Heart left ventricle (tissue), 16 donors: ENCODE results near the gene CCDC154. TPM values are rescaled to one million over a fixed set of nuclear protein-coding genes. Genes with fewer than 3 reads are reported as not detected.
"Not testable (repeated sequence)": the region's sequence is repeated elsewhere in the genome, so short reads cannot be mapped to it uniquely, and the experiment has no call there.

ENCODE experiments used
- ATAC-seq, 4 donors: fragments of 200-7000 bp; cut with Tn5 transposase; one replicate each; pipeline ENCODE4 v1.9.1; 2020 to 2022; ENCODE audit warnings: moderate library complexity in 4 of 4, mild to moderate bottlenecking in 3 of 4, moderate number of reproducible peaks in 1 of 4
- DNase-seq, 5 donors: peaks; one replicate each; pipeline ENCODE4 v3.0.0-alpha.2; 2020
- H3K27ac ChIP-seq, 12 donors: fragments of 200-600 bp; sonication (generic) in 4 of 12; one replicate each; pipeline versions ENCODE4 v1.5.0 to v1.8.0; 2016 to 2022; ENCODE audit warnings: mild to moderate bottlenecking in 2 of 12
- H3K27me3 ChIP-seq, 9 donors: fragments of 200-600 bp; sonication (generic) in 2 of 9; one replicate each; pipeline versions ENCODE4 v1.5.1 to v1.8.0; 2016 to 2022; ENCODE audit warnings: mild to moderate bottlenecking in 3 of 9
- H3K36me3 ChIP-seq, 9 donors: fragments of 200-600 bp; sonication (generic) in 2 of 9; one replicate each; pipeline versions ENCODE4 v1.5.0 to v1.8.0; 2018 to 2022; ENCODE audit warnings: mild to moderate bottlenecking in 2 of 9
- H3K4me1 ChIP-seq, 12 donors: fragments of 200-600 bp; sonication (generic) in 4 of 12; one replicate each; pipeline versions ENCODE4 v1.5.0 to v1.8.0; 2016 to 2022; ENCODE audit warnings: mild to moderate bottlenecking in 3 of 12
- H3K4me3 ChIP-seq, 12 donors: fragments of 200-600 bp; sonication (generic) in 4 of 12; one replicate each; pipeline versions ENCODE4 v1.5.0 to v1.8.0; 2017 to 2022; ENCODE audit warnings: mild to moderate bottlenecking in 9 of 12, moderate library complexity in 4 of 12
- H3K9me3 ChIP-seq, 12 donors: fragments of 200-600 bp; sonication (generic) in 4 of 12; one replicate each; pipeline versions ENCODE4 v1.5.0 to v1.8.0; 2016 to 2022; ENCODE audit warnings: mild to moderate bottlenecking in 1 of 12
- POLR2A ChIP-seq, 2 donors: fragments of 450-650 bp; IDR thresholded peaks; one replicate each; pipeline ENCODE4 v1.6.1; 2017; ENCODE audit warnings: antibody characterized with exemption in 2 of 2, mild to moderate bottlenecking in 2 of 2, moderate library complexity in 2 of 2
- WGBS, 4 donors: extraction: QIAGEN DNeasy Blood & Tissue Kit in 2 of 4; methylation state at CpG; one replicate each; pipeline versions ENCODE4 v1.1.5 to v1.1.7; 2013 to 2018; 5-methylcytosine and 5-hydroxymethylcytosine counted together
- intact Hi-C, 10 donors: fragments of 100-400 bp; cut with DNase I; formaldehyde crosslinking; loops; one replicate each; pipeline versions ENCODE4 v1.11.1 to v1.14.2; 2022
- polyA plus RNA-seq, 2 donors: library from polyadenylated mRNA; stranded (reverse); fragments of 200-250 nt; gene quantifications; one replicate each; pipeline ENCODE4 v1.2.3, GENCODE V29; 2013
- total RNA-seq, 9 donors: library from RNA; depleted of rRNA in 2 of 9; stranded (reverse); fragments of >200 nt in 2 of 9; fragmentation: NEBNext Ultra II Directional in 3 of 9; extraction: Animal tissue kit (Norgen Biotek cat#: 25700) in 3 of 9; gene quantifications; one replicate each; pipeline versions ENCODE4 v1.1.0 to v1.2.4, GENCODE V29; 2016 to 2023
- TF ChIP-seq, protein P1 (sequence below), 12 donors: fragments of 200-600 bp; sonication (generic) in 4 of 12; IDR thresholded peaks; one replicate each; pipeline versions ENCODE4 v1.5.0 to v1.8.0; 2018 to 2022; ENCODE audit warnings: antibody characterized with exemption in 12 of 12, mild to moderate bottlenecking in 5 of 12
- donor health status: ischemic (EF 13 %, LVEDD 7.1; RV severe dilation, severe dysfunction).
- donor health status: healthy with polysubstance abuse.
- donor health status: DM: no; HTN: yes; CAD: no.
- donor health status: DM: no; HTN: no; CAD: no.
- donor health status: ischemic (EF 25% LVEDD 6.9; RV normal size, moderate dysfunction).
- donor health status: ischemic (EF 25% LVEDD 5.7; RV mildly dilated, moderate dysfunction).
- donor health status: healthy.
- donor health status: DM: yes; HTN: yes; CAD: no.
- donor health status: ischemic (EF 35%, LVEDD 5.7; RV mildly dilated, moderate dysfunction).
- donor health status: nonischemic (EF 11% LVEDD 7.7; RV severe dilation, severe dysfunction).
- donor health status: DM: yes; HTN: yes; CAD: no.
- donor health status: PGD.
- donor health status: ischemic (EF 29% LVEDD 5.4; RV normal size, mild dysfunction).
- donor health status: nonischemic (EF 23%, LVEDD 6.1; RV moderate dilation, normal function).

CCDC154 gene
- total and polyA plus RNA-seq, 11 donors = 0.14 to 1.5 (median 0.68) TPM; not detected in 2

- no peak overlapping the region for H3K27ac ChIP-seq
- DNase-seq (no peak), ATAC-seq (no peak)
- 73 to 83% (median 79%) methylated on average over 19 to 22 of the region's 22 CpGs for WGBS, 4 donors
- peaks cover 0 to 14% (median 7%) of the 10 kb centered on the region in 9 donors for H3K36me3 ChIP-seq
- no peaks in the 10 kb centered on the region for H3K4me1 ChIP-seq
- TF ChIP-seq POLR2A (IDR thresholded peaks at IDR 0.05) = no peak
- TF ChIP-seq, protein P1, sequence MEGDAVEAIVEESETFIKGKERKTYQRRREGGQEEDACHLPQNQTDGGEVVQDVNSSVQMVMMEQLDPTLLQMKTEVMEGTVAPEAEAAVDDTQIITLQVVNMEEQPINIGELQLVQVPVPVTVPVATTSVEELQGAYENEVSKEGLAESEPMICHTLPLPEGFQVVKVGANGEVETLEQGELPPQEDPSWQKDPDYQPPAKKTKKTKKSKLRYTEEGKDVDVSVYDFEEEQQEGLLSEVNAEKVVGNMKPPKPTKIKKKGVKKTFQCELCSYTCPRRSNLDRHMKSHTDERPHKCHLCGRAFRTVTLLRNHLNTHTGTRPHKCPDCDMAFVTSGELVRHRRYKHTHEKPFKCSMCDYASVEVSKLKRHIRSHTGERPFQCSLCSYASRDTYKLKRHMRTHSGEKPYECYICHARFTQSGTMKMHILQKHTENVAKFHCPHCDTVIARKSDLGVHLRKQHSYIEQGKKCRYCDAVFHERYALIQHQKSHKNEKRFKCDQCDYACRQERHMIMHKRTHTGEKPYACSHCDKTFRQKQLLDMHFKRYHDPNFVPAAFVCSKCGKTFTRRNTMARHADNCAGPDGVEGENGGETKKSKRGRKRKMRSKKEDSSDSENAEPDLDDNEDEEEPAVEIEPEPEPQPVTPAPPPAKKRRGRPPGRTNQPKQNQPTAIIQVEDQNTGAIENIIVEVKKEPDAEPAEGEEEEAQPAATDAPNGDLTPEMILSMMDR (IDR thresholded peaks at IDR 0.05) = no peak
- intact Hi-C loops = no loop called here
- H3K9me3 ChIP-seq = no peaks in the 10 kb centered on the region
- H3K27me3 ChIP-seq = no peaks in the 10 kb centered on the region
- no peak overlapping the region for H3K4me3 ChIP-seq
Measured at GRCh38 chr16:1441391-1441829, 2.9 kb downstream of the CCDC154 start.

- WGBS, 4 donors = 89 to 97% (median 92%) methylated on average over 4 of the region's 4 CpGs
- DNase-seq, H3K9me3 ChIP-seq, intact Hi-C loops, H3K4me1 ChIP-seq, ATAC-seq, H3K36me3 ChIP-seq, H3K4me3 ChIP-seq, H3K27ac ChIP-seq, H3K27me3 ChIP-seq: not testable (repeated sequence)
Measured at GRCh38 chr16:1439699-1440074, 4.7 kb downstream of the CCDC154 start.

GRCh38 chr16:1439058-1439698, 5.2 kb downstream of the CCDC154 start:
- no peak overlapping the region for H3K4me3 ChIP-seq
- intact Hi-C loops = no loop called here
- ATAC-seq = no peak
- 76 to 87% (median 81%) methylated on average over 13 to 27 of the region's 27 CpGs for WGBS, 4 donors
- no peak for DNase-seq
- no peaks in the 10 kb centered on the region for H3K36me3 ChIP-seq
- H3K4me1 ChIP-seq = no peaks in the 10 kb centered on the region
- H3K27ac ChIP-seq = no peak overlapping the region
- no peak for TF ChIP-seq POLR2A (IDR thresholded peaks at IDR 0.05)
- TF ChIP-seq, protein P1 (IDR thresholded peaks at IDR 0.05) = no peak
- no peaks in the 10 kb centered on the region for H3K9me3 ChIP-seq
- H3K27me3 ChIP-seq = no peaks in the 10 kb centered on the region

- H3K36me3 ChIP-seq = no peaks in the 10 kb centered on the region
- ATAC-seq = no peak
- intact Hi-C loops = no loop called here
- H3K27ac ChIP-seq = no peak overlapping the region
- TF ChIP-seq, protein P1 (IDR thresholded peaks at IDR 0.05) = no peak
- no peak overlapping the region for H3K4me3 ChIP-seq
- H3K27me3 ChIP-seq = no peaks in the 10 kb centered on the region
- no peaks in the 10 kb centered on the region for H3K9me3 ChIP-seq
- 81 to 85% (median 82%) methylated on average over 10 to 35 of the region's 35 CpGs for WGBS, 4 donors
- peaks cover 0 to under 1% (median 0%) of the 10 kb centered on the region in 12 donors for H3K4me1 ChIP-seq
- DNase-seq = no peak
Measured at GRCh38 chr16:1438229-1439057, 5.9 kb downstream of the CCDC154 start.
